ENCODE results near the gene R3HDM2. TPM values are rescaled to one million over a fixed set of nuclear protein-coding genes. Genes with fewer than 3 reads are reported as not detected.

The R3HDM2 gene
- total and polyA plus RNA-seq, 2 donors (not counting 1 experiment from before 2014, with no cell fraction given), result 21.3 to 22.8 TPM

- TF ChIP-seq EZH2 (IDR thresholded peaks at IDR 0.05; ENCODE audit: low read length, missing control alignments), result no peak
- TF ChIP-seq, protein P1, sequence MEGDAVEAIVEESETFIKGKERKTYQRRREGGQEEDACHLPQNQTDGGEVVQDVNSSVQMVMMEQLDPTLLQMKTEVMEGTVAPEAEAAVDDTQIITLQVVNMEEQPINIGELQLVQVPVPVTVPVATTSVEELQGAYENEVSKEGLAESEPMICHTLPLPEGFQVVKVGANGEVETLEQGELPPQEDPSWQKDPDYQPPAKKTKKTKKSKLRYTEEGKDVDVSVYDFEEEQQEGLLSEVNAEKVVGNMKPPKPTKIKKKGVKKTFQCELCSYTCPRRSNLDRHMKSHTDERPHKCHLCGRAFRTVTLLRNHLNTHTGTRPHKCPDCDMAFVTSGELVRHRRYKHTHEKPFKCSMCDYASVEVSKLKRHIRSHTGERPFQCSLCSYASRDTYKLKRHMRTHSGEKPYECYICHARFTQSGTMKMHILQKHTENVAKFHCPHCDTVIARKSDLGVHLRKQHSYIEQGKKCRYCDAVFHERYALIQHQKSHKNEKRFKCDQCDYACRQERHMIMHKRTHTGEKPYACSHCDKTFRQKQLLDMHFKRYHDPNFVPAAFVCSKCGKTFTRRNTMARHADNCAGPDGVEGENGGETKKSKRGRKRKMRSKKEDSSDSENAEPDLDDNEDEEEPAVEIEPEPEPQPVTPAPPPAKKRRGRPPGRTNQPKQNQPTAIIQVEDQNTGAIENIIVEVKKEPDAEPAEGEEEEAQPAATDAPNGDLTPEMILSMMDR (conservative IDR thresholded peaks at IDR 0.05 in 1 of 2, IDR thresholded peaks at IDR 0.05 in 1 of 2; ENCODE audit: low read depth in 1 of 2, low read length in 2 of 2), result no peak
- Histone ChIP-seq H3K27me3 (ENCODE audit: control insufficient read depth, insufficient read depth, low read length) (no peaks in the 10 kb centered on the region), H3K9ac (ENCODE audit: insufficient read depth, low read length) (no peak overlapping the region), H3K4me2 (ENCODE audit: extremely low read depth, insufficient read depth, low read length) (no peak overlapping the region), H2AFZ (ENCODE audit: low read length) (no peak overlapping the region), H3K4me1 (ENCODE audit: control insufficient read depth, extremely low read depth, insufficient read depth, low read length) (no peaks in the 10 kb centered on the region), H3K79me2 (ENCODE audit: control insufficient read depth, insufficient read depth, low read length) (no peaks in the 10 kb centered on the region), H3K27ac (ENCODE audit: insufficient read depth, low read length) (no peak overlapping the region), H3K9me3 (ENCODE audit: control insufficient read depth, insufficient read depth, low read depth, low read length) (no peaks in the 10 kb centered on the region), H4K20me1 (ENCODE audit: control insufficient read depth, extremely low read depth, insufficient read depth, low read length) (no peaks in the 10 kb centered on the region), H3K36me3 (ENCODE audit: control insufficient read depth, insufficient read depth, low read length) (peaks cover 5% of the 10 kb centered on the region), H3K4me3 (replicated peaks in 1 of 4; ENCODE audit: control extremely low read depth in 1 of 4, insufficient read depth in 1 of 4, low read depth in 3 of 4, low read length in 4 of 4) (no peak overlapping the region)
- DNase-seq (ENCODE audit: low read depth in 2 of 2), result no peak
Observed at GRCh38 chr12:57263096-57263495, 167.7 kb downstream of the R3HDM2 start.

- Histone ChIP-seq H4K20me1 (ENCODE audit: control insufficient read depth, extremely low read depth, insufficient read depth, low read length) (no peaks in the 10 kb centered on the region), H3K4me3 (replicated peaks in 1 of 4; ENCODE audit: control extremely low read depth in 1 of 4, insufficient read depth in 1 of 4, low read depth in 3 of 4, low read length in 4 of 4) (no peak overlapping the region), H3K4me2 (ENCODE audit: extremely low read depth, insufficient read depth, low read length) (no peak overlapping the region), H3K9me3 (ENCODE audit: control insufficient read depth, insufficient read depth, low read depth, low read length) (no peaks in the 10 kb centered on the region), H3K27me3 (ENCODE audit: control insufficient read depth, insufficient read depth, low read length) (no peaks in the 10 kb centered on the region), H3K36me3 (ENCODE audit: control insufficient read depth, insufficient read depth, low read length) (peaks cover 8% of the 10 kb centered on the region), H3K27ac (ENCODE audit: insufficient read depth, low read length) (no peak overlapping the region), H3K4me1 (ENCODE audit: control insufficient read depth, extremely low read depth, insufficient read depth, low read length) (no peaks in the 10 kb centered on the region), H3K79me2 (ENCODE audit: control insufficient read depth, insufficient read depth, low read length) (no peaks in the 10 kb centered on the region), H2AFZ (ENCODE audit: low read length) (no peak overlapping the region), H3K9ac (ENCODE audit: insufficient read depth, low read length) (no peak overlapping the region)
- no peak for DNase-seq (ENCODE audit: low read depth in 2 of 2)
- no peak for TF ChIP-seq EZH2 (IDR thresholded peaks at IDR 0.05; ENCODE audit: low read length, missing control alignments)
- TF ChIP-seq, protein P1 (conservative IDR thresholded peaks at IDR 0.05 in 1 of 2, IDR thresholded peaks at IDR 0.05 in 1 of 2; ENCODE audit: low read depth in 1 of 2, low read length in 2 of 2), result no peak
Observed at GRCh38 chr12:57262126-57262822, 168.6 kb downstream of the R3HDM2 start.

DNA sequence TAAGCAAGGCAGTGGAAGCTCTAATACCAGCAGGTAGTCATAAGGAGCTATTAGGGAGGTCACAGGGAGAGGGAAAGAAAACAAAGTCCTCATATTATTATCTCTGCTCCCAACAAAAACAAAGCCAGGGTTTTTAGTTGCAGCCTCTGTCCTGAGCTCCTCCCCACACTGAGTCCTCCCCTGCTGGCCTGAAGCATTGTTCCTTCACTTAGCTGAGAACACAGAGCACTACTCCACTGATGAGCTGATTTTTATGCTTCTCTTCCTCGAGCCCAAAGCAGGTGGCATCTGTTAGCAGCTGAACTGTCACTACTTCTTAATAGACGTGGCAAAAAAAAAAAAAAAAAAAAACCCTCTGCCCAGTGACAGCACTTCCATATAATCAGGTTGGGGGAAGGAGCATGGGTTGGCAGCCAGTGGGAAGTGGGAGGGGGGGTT is 169.4 kb downstream of the R3HDM2 start:
- Histone ChIP-seq H3K79me2 (ENCODE audit: control insufficient read depth, insufficient read depth, low read length) (no peaks in the 10 kb centered on the region), H2AFZ (ENCODE audit: low read length) (no peak overlapping the region), H3K9me3 (ENCODE audit: control insufficient read depth, insufficient read depth, low read depth, low read length) (no peaks in the 10 kb centered on the region), H3K27me3 (ENCODE audit: control insufficient read depth, insufficient read depth, low read length) (no peaks in the 10 kb centered on the region), H3K27ac (ENCODE audit: insufficient read depth, low read length) (no peak overlapping the region), H4K20me1 (ENCODE audit: control insufficient read depth, extremely low read depth, insufficient read depth, low read length) (no peaks in the 10 kb centered on the region), H3K9ac (ENCODE audit: insufficient read depth, low read length) (no peak overlapping the region), H3K4me3 (replicated peaks in 1 of 4; ENCODE audit: control extremely low read depth in 1 of 4, insufficient read depth in 1 of 4, low read depth in 3 of 4, low read length in 4 of 4) (no peak overlapping the region), H3K36me3 (ENCODE audit: control insufficient read depth, insufficient read depth, low read length) (peaks cover 8% of the 10 kb centered on the region), H3K4me1 (ENCODE audit: control insufficient read depth, extremely low read depth, insufficient read depth, low read length) (no peaks in the 10 kb centered on the region), H3K4me2 (ENCODE audit: extremely low read depth, insufficient read depth, low read length) (no peak overlapping the region)
- TF ChIP-seq, protein P1 (conservative IDR thresholded peaks at IDR 0.05 in 1 of 2, IDR thresholded peaks at IDR 0.05 in 1 of 2; ENCODE audit: low read depth in 1 of 2, low read length in 2 of 2), result no peak
- no peak for TF ChIP-seq EZH2 (IDR thresholded peaks at IDR 0.05; ENCODE audit: low read length, missing control alignments)
- DNase-seq (ENCODE audit: low read depth in 2 of 2), result no peak

Data from fibroblast of lung (primary cell).